ENCODE data around the gene LRFN2.

LRFN2 gene

GRCh38 chr6:40426346-40427066 is 160.7 kb downstream of the LRFN2 start:
- no peak for DNase-seq

DNA sequence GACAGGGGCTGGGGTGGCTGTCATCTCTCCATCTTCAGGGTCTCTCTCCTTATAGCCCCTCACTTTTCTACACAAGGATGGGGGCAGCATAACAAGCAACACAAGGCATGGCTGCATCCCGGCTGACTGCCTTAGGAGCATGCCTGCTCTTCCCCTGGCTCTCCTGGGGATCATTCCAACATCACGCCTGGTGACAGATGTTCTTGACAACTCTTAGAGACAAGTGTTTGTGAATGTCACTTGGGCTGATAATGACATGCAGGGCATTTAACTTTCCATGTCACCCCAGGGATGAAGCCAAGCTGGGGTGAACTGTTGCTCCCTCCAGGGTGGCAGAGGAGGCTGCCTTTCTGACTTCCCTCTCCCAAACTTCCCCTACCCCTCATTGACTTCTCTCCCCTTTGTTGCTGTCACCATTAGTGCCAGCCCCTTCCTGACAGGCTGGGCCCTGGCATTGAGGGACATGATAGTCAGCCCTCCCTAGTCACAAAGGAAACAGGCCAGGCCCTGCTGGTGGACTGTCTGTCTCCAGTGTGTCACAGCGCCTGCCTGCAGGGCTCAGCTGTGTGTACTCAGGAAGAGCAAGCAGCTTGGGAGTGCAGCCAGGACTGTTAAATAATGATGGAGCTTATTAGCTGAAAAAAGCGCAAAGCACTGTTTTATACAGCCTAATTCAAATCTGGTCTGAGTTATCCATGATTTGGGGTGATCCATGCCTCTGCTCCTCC is 161.8 kb downstream of the LRFN2 start:
- DNase-seq = no peak

DNA sequence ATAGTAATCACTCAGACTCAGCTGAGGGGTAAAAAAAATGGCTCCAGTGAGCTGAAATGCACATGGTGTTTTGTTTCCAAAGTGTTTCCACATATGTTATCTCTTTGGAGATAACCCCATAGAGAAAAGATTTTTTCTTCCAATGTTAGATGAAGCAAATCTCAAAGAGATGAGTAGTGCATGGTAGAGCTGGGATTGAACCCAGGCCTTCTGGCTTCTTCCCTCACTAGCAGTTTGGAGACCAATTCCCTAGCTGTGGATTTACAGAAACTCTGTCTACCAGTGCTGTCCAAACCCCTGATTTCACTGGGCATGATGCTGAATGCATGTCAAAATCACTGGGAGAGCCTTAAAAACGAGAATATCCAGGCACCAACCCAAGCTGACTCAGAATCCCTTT is 165.1 kb downstream of the LRFN2 start:
- no peak for DNase-seq

- DNase-seq = no peak
These were observed 167.0 kb downstream of the LRFN2 start for GRCh38 chr6:40419946-40420728.

DNA sequence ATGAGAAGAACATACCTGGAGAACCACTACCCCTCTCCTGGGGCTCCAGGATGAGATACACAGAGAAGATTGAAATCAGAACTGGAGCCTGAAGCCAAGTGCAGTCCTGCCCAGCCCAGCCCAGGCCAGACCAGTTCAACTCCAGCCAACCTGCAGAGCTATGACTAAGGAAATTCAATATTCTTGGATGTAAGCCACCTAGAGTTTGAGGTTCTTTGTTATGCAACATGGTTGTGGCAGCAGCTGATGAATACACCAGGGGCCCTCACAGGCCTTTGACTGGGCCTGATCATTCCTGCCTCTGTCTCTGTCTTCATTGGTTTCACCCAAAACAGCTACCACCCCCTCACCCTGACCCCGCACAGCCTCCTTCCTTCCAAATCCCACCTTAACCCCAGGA is 167.8 kb downstream of the LRFN2 start:
- no peak for DNase-seq

DNA sequence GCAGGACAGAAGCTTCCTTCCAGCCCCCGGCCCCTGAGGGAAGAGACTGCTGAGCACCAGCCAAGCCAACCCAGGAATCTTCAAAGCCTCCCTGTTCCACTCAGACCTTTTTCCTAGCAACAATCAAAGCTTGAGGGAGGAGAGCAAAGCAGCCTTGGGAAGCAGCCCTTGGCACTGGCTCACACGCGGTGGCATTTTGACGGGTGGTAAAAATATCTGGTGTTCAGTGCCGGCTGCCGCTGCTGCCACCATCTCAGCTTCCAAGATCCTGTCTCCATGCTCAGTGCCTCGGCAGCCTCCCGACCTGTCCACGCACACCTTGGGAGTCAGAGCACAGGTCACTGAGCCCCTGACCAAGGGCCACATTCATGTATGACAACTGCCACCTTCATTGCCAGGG is 170.1 kb downstream of the LRFN2 start:
- DNase-seq = no peak

GRCh38 chr6:40414617-40415016 is 172.5 kb downstream of the LRFN2 start:
- no peak for DNase-seq

- no peak for DNase-seq
These were observed 173.9 kb downstream of the LRFN2 start for GRCh38 chr6:40413239-40413638.

- no peak for DNase-seq
These were observed 175.3 kb downstream of the LRFN2 start for GRCh38 chr6:40411881-40412280.

- no peak for DNase-seq
These were observed 176.3 kb downstream of the LRFN2 start for GRCh38 chr6:40410821-40411220.

DNA sequence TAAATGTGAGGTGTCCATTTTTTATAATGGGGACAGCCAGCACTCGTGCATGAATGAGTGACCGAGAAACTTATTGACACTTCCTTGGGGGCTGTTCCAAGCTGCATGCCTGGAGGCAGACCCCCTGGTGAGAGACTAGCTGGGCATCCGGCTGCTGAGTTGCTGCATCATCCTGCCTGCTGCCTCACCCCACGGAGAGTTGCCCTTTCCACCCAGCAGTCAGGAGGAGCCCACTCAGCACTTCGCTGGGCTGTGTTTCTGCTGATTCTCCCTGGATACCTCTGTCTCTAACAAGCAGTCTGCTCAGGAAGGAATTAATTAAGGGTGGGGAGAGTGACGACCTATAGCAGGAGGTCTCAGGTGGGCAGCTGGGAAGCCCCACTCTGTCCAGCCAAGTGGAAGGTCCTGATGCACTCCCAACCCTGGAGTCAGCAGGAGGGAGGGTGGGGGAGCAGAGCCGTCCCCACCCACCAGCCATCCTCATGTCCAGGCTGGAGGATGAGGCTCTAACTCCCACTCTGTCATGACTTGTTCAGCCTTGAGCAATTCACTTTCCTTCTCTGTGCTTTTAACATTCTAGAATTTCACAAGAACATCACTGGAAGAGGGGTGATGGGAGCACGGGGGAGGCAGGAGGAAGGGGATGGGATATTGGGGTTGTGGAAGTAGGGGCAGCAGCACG is 177.3 kb downstream of the LRFN2 start:
- no peak for DNase-seq

DNA sequence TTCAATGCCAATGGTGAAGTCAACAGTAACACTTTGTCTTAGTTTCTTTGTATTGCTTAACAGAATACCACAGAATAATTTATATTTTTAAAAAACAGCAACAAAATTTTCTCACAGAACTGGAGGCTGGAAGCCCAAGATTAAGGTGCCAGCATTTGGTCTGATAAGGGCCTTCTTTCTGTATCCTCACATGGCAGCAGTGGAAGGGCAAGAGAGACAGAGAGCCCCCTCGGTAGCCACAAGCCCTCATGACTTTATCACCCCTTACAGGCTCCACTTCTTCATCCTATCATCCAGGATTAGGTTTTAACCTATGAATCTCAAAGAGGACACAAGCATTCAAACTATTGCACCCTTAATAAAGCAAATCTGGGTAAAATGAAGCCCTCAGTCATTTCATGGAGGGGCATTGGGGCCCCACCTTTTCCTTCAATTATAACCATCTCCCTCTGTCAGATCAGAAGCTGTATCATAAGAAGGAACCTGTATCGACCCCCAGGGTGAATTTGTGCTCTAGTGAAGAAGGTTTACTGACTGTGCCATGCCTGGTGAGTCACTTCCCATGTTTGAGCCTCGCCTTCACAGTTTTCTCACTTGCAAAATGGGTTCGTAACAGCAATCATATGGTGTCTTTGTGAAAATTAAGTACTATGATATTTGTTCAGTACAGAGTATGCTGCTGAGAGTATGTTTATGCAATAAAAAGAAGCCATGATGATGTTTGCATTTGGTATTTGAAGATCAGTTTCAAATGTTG is 178.2 kb downstream of the LRFN2 start:
- DNase-seq = no peak

- DNase-seq = no peak
These were observed 179.9 kb downstream of the LRFN2 start for GRCh38 chr6:40407239-40407638.

- DNase-seq = no peak
These were observed 181.0 kb downstream of the LRFN2 start for GRCh38 chr6:40406175-40406574.

- DNase-seq = no peak
These were observed 186.4 kb downstream of the LRFN2 start for GRCh38 chr6:40400738-40401137.

DNA sequence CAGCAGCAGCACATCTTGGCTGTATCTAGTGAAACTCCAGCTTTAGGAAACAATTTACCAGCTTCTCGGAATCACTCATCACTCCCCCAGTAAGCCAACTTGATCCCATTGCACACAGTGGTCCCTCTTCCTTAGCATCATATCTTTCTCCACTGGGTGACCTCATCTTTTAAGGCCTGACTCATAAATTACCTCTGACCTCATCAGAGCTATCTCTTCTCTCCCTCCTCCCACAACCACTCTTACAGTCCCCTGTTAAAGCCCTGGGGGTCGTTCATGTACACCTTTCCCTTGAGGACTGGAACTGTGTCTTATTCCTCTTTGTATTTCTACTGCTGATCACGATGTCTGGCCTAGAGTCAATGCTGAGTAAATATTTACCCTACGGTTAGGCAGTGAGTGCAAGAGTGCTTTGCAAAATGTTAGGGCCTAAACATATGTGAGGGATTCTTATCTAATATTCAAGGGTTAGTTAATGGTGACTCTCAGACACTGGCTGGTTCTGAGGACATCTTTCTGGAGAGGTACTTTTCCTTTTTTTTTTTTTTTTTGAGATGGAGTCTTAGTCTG is 187.2 kb downstream of the LRFN2 start:
- peak; percentile 9 for DNase-seq

- DNase-seq = no peak
These were observed 188.2 kb downstream of the LRFN2 start for GRCh38 chr6:40398810-40399477.

- no peak for DNase-seq
These were observed 189.0 kb downstream of the LRFN2 start for GRCh38 chr6:40398034-40398691.

DNA sequence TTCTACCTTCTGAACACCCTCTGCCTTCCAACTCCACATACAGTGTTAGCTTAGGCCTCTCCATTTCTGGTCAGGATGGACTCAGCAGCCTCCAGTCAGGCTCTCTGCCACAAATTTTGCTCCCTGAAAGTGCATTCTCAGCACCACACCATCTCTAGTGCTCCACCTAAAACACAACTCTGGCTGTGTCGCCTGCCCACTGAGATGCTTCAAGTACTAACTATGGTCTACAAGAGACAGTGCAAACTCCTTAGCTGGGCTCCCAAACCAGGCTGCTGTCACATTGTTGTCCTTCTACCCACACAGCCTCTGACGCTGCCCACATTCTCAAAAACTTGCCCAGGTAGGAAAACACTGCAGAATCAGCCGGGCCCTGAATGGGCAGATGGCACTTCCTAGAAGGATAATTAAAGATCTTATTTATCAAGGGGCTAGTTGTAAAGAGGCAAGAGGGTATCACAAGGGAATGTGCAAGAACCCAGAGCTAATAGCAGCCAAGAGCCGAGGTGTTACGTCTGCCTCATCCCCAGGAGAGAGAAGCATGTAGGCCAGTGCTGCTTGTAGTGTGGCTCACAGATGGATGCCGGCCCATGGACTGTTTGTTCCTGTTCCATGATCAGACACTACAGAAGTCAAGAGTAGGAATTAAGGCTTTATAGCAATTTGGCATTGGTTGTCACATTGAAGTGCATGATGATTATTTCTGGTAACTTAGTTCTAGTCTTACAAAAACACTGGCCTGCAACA is 189.7 kb downstream of the LRFN2 start:
- no peak for DNase-seq

DNA sequence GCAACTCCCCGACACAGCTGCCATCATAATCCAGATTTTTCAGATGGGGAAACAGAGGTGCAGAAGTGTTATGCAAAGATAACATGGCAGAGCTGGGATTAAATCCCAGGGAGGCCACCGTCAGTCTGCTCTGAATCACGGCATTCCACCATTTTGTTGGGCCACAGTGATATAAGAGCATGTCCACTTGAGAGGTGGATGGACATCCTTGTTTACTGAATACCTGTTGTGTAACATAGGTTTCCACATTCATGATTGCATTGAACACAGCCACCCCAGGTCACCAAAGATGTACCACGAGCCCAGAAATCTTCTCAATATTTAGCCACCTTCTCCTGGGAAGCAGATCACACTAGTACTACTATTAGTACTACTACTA is 191.5 kb downstream of the LRFN2 start:
- no peak for DNase-seq

All from NCI-H774 (cell line).